Eye (tissue), 1 donor: ENCODE measurements around the gene ATG2A.

Experiments
- DNase-seq: peaks from one replicate; pipeline ENCODE4 v3.0.0-alpha.2; 2015

ATG2A gene

GRCh38 chr11:64883575-64883974 lies 33.4 kb downstream of the ATG2A start:
- DNase-seq = no peak

DNA sequence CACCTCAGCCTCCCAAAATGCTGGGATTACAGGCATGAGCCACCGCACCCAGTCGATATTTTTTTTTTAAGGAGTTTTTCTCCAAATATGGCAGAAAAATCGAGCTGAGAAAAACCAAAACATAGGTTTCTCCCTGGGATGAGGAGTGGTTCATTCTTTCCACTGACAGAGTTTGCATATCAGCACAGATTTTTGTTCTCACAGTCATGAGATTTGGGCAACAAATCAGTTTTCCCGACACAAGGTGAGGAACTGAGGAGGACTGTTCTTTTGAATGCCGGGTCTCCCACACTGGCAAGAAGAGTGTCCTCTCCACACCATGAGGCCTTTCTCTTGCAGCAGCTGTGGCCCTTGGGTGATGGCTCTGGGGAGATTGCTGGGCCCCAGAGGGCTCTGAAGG lies 34.8 kb downstream of the ATG2A start:
- DNase-seq = no peak

DNA sequence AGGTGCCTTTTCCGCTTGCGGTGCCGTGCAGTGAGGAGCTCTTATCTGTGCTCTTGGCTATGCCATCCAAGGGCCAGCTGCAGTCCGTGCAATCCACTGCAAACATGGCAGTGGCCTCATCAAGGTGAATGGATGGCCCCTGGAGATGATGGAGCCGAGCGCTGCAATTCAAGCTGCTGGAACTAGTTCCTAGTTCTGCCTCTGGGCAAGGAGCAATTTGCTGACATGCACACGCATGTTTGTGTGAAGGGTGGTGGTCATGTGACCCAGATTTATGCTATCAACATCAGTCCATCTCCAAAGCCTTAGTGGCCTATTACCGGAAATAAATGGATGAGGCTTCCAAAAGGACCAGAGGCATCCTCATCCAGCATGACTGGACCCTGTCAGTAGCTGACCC lies 35.5 kb downstream of the ATG2A start:
- DNase-seq = peak; percentile 48

DNA sequence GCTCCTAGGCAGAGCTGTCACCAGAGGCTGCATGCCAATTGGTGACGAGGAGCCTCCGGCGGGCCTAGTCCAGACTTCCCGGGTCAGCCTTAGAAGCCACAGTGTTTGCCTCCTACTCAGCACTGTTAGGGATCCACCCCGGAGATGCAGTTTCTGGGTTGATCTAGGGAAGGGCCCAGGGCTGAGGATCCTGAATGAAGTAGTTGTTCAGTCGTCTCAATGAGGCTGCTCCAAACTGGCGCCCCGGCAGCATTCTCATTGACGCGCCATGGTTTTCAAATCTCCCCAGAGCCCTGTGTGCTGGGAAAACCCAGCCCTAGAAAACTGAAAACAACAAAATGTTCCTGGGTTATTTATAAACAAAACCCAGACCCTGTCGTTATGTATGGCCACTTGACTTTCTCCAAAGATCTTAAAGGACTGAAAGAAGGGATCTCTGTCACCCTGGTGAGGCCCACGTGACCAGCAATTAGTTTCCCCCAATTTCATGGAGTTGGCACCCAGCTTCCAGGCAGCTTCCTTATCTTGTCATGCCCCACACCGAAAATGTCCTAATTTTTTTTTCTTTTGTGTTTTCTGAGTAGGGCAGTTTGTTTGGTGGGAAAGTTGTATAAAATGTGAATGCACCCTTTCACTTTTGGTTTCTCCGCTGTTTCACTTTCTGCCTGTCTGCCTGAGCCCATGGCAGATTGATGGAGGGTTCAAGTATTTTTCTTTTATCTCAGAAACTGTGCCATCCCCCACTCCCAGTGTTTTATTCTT lies 36.6 kb downstream of the ATG2A start:
- no peak for DNase-seq

DNA sequence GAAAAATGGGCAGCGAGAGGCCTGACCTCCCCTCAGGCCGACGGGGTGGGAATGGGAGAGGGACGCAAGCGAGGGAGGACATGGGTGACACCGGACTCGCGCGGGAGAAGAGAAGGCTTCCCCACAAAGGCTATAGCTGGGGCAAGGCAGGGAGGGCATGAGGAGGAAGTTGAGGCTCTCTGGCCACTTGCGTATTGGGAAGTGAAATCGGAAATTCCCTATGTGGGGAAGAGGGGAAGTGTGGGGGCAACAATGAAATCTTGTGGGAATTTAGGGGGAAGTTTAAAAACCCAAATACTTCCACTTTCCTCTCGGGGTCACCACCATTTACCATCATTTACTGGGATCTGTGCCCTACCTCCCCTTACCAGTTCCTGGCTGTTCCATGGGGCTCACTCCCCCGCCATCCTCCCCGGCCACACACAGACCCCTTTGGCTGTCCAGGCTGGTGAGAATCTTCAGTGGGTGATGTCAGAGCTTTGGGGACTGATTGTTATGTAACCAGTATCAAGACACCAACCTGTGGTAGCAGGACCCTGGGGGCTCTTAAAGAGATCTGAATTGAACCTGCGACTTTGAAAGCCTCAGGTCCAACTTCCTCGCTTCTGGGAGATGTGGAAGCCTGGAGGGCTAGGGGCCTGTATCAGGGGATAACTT lies 37.6 kb downstream of the ATG2A start:
- no peak for DNase-seq

- DNase-seq = peak; percentile 99
These were observed 38.3 kb downstream of the ATG2A start, which contains the start of gene EHD1 for GRCh38 chr11:64878494-64879243. Gene EHD1 (minus strand): TSS chr11:64878621. CDS start chr11:64878464, 157 bp downstream.

- no peak for DNase-seq
These were observed 38.9 kb downstream of the ATG2A start for GRCh38 chr11:64878223-64878493.

DNA sequence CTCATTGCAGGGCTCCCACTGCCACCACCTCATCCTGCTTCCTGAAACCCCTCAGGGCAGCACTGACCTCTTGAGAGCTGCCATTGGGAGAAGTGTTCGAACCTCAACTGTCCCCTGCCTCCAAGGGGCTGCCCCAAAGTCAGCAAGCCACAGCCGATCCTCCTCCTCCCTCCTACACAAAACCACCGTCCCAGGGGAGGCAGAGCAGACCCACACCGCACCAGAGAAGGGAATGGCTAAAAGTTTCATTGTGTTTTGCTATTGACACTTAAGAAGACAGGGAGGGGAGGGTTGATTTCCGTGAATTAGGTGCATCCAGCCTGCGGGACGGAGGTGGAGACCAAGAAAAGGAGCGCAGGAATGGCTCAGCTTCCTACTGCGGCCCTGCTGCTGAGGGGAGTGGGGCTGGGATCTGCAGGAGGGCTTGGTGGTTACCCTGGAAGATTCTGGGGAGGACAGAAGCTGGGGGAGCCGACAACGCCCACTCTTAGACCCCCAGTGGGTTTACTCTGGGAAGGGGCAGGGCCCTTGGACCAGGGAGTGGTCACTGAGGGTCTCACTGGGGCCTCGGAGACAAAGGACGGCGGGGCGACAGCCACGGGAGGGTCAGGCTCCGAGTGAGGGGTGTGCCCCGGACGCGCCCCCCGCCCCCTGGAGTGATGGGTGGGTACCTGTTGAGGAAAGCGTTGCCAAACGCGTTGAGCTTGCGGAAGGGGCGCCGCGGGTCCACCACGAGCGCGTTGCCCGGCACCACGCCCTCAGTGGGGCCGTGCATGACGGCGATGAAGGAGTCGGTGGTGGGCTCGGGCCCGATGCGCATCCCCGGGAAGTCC lies 39.4 kb downstream of the ATG2A start:
- DNase-seq = no peak

GRCh38 chr11:64876835-64877341 lies 40.1 kb downstream of the ATG2A start:
- DNase-seq = peak; percentile 68

DNA sequence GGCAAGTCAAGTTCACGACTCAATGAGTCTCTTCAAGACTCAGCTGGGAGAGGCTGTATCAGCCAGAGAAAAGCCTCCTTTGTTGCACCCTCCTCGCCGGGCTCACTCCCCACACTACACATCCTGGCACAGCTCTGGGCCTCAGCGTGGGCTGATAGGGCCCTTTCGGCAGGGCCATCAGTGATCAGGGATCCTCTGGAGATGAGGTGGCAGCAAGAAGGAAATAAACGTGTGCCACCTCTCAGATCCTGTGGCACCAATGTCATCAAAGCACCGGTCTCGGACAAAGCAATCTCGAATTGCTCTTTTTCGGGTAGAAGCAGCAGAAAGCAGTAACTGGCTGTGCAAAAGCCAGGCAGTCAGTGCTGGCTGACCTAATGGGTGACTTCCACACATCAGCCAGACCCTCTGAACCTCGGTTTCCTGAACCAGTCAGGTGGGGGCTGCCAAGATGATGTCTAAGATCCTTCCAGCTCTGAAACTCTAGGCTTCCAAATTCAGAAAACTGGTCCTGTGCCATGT lies 40.7 kb downstream of the ATG2A start:
- no peak for DNase-seq

- DNase-seq = no peak
These were observed 41.4 kb downstream of the ATG2A start for GRCh38 chr11:64875369-64876228.

DNA sequence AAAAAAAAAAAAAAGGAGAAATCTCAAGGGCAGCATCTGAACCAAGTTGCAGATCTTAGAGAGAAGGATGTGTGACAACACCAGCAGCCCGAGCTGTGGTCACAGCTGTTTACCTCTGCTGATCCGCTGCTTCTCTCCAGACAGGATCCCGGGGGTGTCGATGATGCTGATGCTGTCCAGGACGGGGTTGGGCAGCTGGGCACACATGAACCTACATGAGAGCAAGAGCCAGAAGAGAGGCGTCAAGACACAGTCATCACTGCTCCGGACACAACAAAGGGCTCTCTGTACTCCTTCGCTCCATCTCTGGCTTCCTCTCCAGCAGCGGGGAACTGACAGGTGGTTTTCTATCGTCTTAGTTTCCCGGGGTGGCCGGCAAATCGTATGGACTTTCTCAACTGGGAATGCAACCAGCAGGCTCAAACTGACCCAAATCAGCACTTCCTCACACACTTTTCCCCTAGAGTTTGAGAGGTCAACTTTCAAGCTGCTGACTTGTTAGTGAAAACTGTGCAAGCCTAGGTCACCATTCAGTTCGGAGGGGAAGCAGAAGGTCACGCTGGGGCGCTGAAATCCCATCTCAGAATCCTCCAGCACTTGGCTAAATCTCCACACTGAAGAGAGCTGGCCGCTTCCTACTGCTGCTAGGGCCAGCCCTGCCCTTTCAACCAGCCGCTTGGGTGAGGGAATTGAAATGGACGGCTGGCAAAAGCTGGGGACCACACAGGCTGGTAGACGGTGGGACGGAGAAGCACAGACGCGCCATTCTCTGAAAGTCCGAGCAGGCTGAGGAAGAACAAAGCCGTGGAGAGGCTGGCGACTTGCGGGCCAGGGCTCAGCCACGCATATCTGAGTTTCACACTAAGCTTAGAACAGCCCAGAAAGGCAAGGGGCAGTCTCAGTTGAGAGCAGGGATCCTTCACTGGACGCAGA lies 42.4 kb downstream of the ATG2A start:
- DNase-seq = peak; percentile 50

GRCh38 chr11:64872790-64873488 lies 44.1 kb downstream of the ATG2A start:
- DNase-seq = no peak

DNA sequence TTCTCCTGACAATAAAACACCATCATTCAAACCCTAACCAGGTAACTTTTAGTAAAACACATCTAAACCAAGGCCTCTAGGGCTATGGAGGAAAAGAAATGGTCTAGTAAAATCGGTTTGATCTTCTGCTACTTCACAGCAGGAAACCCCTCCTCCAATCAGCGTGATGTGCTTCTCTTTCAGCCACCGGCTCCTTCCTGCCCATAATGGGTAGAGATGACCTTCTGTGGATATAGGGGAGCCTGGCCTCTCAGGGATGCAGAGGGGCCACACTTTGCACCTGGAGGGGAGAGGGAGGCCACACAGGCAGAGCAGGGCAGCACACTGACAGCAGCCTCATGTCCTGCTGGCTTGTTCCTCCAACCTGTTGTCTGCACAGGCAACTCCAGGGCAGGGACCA lies 45.5 kb downstream of the ATG2A start:
- DNase-seq = no peak

GRCh38 chr11:64870893-64871466 lies 46.0 kb downstream of the ATG2A start:
- DNase-seq = no peak

DNA sequence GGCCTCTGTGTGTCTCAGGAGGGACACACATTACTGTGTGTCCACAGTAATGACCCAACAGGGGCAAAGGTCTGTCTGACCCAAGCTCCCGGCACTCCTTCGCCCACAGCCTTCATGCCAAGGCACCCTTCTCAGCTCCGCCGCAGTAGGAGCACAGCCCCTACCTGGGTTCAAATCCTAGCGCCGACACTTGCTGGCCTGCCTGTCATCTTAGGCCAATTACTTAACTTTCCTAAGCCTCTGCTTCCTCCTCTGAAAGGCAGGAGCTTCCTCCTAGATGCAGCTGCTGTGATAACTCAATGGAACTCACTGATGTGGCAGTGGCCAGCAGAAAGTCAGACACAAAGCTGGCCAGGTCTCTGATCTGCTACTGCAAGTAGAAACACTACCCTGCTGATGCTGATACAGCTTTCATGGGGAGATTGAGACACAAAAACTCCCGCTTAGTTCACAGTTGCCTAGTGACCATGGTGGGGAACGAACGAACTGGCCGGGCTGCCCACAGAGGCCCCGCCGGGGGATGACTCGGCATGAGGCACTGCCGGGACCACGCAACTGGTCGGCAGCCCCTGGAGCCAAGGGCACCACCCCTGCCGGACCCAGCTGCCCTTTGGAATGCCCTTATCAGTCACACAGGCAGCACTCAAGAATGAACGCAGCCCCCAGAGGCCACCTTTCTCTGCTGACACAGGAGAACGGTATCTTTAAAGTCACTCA lies 46.7 kb downstream of the ATG2A start:
- DNase-seq = peak; percentile 40

GRCh38 chr11:64869571-64870175 lies 47.3 kb downstream of the ATG2A start:
- peak; percentile 72 for DNase-seq

- DNase-seq = no peak
These were observed 48.0 kb downstream of the ATG2A start for GRCh38 chr11:64868904-64869570.
